ENCODE data around the gene KRTAP10-9.

DNA sequence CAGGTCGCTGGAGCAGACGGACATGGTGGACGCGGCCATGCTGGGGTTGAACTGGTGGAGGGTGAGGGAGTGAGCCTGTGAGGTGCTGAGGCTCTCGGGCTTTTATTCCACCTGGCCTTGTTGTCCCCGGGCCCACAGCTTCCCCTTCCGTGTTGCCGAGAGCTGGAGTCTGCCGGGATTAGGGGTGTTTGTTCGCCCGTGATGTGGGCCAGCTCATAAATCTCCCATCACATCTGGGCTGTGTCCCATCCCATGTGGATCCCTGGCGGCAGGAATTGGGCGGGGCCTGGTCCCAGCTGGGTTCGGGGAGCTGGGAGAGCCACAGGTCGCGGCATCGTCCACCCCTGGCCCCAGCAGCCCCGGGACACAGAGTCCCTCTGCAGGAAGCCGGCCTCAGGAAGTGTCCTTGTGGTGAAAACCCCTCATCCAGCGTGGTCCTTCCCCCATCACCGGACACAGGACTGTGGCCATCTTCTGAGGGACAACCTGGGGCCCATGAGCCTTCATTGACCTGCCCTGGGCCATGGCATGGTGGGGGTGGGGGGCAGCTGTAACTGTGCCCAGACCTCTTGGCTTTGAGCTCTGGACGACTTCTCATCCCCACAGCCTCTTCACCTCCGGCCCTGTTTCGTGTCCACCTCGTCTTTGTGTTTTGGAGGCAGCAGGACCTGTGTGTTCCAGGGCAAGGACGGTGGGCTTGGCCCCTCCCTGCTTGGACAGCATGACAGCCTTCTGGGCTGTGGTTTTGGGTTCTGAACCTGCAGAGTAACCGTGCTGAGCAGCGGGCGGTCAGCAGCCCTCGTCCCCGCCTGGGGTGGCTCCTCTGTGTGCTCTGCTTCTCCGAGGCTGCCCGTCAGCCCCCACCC is 34.2 kb upstream of the KRTAP10-9 start, which contains the start of gene KRTAP10-6:
- TF ChIP-seq, protein P1, sequence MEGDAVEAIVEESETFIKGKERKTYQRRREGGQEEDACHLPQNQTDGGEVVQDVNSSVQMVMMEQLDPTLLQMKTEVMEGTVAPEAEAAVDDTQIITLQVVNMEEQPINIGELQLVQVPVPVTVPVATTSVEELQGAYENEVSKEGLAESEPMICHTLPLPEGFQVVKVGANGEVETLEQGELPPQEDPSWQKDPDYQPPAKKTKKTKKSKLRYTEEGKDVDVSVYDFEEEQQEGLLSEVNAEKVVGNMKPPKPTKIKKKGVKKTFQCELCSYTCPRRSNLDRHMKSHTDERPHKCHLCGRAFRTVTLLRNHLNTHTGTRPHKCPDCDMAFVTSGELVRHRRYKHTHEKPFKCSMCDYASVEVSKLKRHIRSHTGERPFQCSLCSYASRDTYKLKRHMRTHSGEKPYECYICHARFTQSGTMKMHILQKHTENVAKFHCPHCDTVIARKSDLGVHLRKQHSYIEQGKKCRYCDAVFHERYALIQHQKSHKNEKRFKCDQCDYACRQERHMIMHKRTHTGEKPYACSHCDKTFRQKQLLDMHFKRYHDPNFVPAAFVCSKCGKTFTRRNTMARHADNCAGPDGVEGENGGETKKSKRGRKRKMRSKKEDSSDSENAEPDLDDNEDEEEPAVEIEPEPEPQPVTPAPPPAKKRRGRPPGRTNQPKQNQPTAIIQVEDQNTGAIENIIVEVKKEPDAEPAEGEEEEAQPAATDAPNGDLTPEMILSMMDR (IDR thresholded peaks at IDR 0.05), result no peak
- no peak for TF ChIP-seq POLR2A (IDR thresholded peaks at IDR 0.05)
